ENCODE measurements around the gene RBPJL. TPM values are rescaled to one million over a fixed set of nuclear protein-coding genes. Genes with fewer than 3 reads are reported as not detected.
A peak's percentile ranks its signal among the peaks of the same experiment; 100 is the strongest.

Gene RBPJL
- total and polyA plus RNA-seq, 2 of the 13 experiments (the other 11 are each of a cell fraction or from before 2014, with no cell fraction given) = not detected

GRCh38 chr20:45340236-45340847 is 33.7 kb downstream of the RBPJL start (continued):
- TF ChIP-seq, protein P1, sequence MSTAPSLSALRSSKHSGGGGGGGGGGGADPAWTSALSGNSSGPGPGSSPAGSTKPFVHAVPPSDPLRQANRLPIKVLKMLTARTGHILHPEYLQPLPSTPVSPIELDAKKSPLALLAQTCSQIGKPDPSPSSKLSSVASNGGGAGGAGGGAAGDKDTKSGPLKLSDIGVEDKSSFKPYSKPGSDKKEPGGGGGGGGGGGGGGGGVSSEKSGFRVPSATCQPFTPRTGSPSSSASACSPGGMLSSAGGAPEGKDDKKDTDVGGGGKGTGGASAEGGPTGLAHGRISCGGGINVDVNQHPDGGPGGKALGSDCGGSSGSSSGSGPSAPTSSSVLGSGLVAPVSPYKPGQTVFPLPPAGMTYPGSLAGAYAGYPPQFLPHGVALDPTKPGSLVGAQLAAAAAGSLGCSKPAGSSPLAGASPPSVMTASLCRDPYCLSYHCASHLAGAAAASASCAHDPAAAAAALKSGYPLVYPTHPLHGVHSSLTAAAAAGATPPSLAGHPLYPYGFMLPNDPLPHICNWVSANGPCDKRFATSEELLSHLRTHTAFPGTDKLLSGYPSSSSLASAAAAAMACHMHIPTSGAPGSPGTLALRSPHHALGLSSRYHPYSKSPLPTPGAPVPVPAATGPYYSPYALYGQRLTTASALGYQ (CRISPR knock-in tag; IDR thresholded peaks at IDR 0.05) = peak; percentile 67
- no peak for TF ChIP-seq PAF1 (CRISPR knock-in tag; IDR thresholded peaks at IDR 0.05)
- TF ChIP-seq EEA1 (CRISPR knock-in tag; IDR thresholded peaks at IDR 0.05; ENCODE audit: borderline replicate concordance) = no peak
- TF ChIP-seq MAFG (CRISPR knock-in tag; IDR thresholded peaks at IDR 0.05) = peak; percentile 1
- TF ChIP-seq PRDM15 (CRISPR knock-in tag; IDR thresholded peaks at IDR 0.05) = no peak; the same call in 1 of the 2 replicates
- TF ChIP-seq ZXDC (CRISPR knock-in tag; IDR thresholded peaks at IDR 0.05) = no peak
- TF ChIP-seq, protein P2, sequence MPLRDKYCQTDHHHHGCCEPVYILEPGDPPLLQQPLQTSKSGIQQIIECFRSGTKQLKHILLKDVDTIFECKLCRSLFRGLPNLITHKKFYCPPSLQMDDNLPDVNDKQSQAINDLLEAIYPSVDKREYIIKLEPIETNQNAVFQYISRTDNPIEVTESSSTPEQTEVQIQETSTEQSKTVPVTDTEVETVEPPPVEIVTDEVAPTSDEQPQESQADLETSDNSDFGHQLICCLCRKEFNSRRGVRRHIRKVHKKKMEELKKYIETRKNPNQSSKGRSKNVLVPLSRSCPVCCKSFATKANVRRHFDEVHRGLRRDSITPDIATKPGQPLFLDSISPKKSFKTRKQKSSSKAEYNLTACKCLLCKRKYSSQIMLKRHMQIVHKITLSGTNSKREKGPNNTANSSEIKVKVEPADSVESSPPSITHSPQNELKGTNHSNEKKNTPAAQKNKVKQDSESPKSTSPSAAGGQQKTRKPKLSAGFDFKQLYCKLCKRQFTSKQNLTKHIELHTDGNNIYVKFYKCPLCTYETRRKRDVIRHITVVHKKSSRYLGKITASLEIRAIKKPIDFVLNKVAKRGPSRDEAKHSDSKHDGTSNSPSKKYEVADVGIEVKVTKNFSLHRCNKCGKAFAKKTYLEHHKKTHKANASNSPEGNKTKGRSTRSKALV (CRISPR knock-in tag; IDR thresholded peaks at IDR 0.05) = no peak
- no peak for TF ChIP-seq CENPX (CRISPR knock-in tag; IDR thresholded peaks at IDR 0.05)
- no peak for TF ChIP-seq ZNF589 (CRISPR knock-in tag; conservative IDR thresholded peaks at IDR 0.05)
- peak; percentile 85 for TF ChIP-seq GATAD2A (CRISPR knock-in tag; IDR thresholded peaks at IDR 0.05)
- TF ChIP-seq TAF15 (IDR thresholded peaks at IDR 0.05; ENCODE audit: low read depth, low read length, poor library complexity, severe bottlenecking) = no peak
- TF ChIP-seq JUNB (CRISPR knock-in tag; IDR thresholded peaks at IDR 0.05; ENCODE audit: borderline replicate concordance) = no peak
- no peak for TF ChIP-seq ZNF460 (CRISPR knock-in tag; IDR thresholded peaks at IDR 0.05; ENCODE audit: borderline replicate concordance)
- TF ChIP-seq FLYWCH1 (CRISPR knock-in tag; IDR thresholded peaks at IDR 0.05) = no peak
- TF ChIP-seq ZNF776 (CRISPR knock-in tag; IDR thresholded peaks at IDR 0.05) = no peak
- TF ChIP-seq ZNF20 (CRISPR knock-in tag; IDR thresholded peaks at IDR 0.05) = no peak
- no peak for TF ChIP-seq NBN (conservative IDR thresholded peaks at IDR 0.05)
- no peak; the same call in 1 of the 2 replicates for TF ChIP-seq TCF7 (IDR thresholded peaks at IDR 0.05; ENCODE audit: low read depth)
- TF ChIP-seq ZFP37 (CRISPR knock-in tag; IDR thresholded peaks at IDR 0.05; ENCODE audit: borderline replicate concordance) = 0 out of 2 replicates have a peak, but pooled peaks have one; percentile 9
- TF ChIP-seq ZNF33B (CRISPR knock-in tag; IDR thresholded peaks at IDR 0.05) = peak; percentile 51; the same call in 1 of the 2 replicates
- TF ChIP-seq ISX (CRISPR knock-in tag; conservative IDR thresholded peaks at IDR 0.05) = no peak

All from HepG2 (cell line).